Activated naive CD4-positive, alpha-beta T cell treated with Interleukin-2 at 50 U/mL for 16 hours (primary cell): ENCODE results near the gene PPP1CA.

ENCODE experiments used
- DNase-seq: peaks from one replicate; pipeline ENCODE4 v3.0.0-alpha.2; 2020

Gene PPP1CA

GRCh38 chr11:67401495-67402191, at the start of gene PPP1CA:
Gene PPP1CA (minus strand): TSS chr11:67401858. CDS start chr11:67401782, 76 bp downstream.
- peak; percentile 89 for DNase-seq

DNA sequence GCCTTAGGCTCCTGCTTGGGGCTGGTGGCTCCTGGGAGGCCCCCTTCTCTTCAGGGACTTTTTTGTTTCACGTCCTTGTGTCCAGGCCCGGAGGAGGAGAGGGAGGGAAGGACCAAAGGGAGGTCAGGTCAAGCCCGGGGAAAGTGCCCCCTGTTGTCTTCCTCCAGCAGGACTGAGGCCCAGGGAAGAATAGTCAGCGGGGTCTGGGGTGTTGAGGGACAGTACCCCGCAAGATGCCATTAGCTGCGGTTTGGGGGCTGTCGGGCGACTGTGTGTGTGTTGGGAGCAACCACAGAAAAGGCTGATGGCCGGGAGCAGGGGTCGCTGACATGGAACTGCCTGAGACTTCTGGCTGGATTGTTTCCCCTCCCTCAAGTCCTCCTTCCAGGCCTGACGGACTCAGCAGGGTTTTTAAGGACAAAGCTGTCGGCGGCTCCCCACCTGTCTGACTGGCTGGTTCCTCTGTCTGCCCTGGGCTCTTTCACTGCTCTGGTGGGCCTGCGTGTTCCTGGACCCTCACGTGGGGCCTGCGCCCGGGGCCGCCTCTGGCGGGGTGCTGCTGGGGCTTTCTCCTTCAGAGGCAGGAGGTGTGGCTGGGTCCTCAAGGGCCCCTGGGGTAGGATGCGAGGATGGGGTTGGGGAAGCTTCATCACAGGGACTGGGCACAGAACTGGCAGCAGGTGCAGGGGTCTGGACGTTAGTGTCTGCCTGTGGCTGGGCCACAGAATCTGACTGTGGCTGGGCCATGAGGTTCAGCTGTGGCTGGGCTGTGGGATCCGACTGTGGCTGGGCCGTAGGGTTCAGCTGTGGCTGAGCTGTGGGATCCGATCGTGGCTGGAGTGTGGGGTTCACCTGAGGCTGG, 49.4 kb upstream of the PPP1CA start:
- DNase-seq = no peak

DNA sequence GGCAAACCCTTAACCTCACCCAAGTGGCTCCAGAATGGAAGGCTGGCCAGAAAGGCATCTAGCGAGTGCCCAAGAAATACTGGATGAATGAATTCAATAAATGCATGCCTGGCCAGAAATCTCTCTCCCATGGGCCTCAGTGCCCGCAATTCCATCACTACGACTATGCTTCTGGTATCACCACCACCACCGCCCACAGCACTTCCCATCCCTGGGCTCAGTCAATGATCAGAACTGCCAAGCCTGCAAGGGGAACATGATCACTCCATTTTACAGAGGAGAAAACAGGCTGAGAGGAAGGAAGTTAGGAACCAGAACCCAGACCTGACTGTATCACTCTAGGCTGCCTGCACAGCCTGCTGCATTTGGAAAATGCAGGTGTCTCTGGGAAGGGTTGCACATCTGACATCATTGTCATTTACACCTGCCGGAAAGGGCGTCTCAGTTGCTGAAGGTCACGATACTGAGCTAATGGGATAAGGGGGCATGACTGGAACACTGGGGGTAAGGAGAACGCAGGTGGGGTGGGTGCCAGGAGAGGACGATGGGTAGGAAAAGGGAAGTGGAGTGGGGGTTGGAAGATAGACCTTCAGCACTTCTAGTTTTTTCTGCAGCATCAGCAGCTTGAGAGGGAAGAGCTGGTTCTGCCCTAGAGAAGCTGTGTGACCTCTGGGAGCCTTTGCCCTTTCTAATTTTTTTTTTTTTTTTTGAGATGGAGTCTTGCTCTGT, 47.6 kb upstream of the PPP1CA start:
- no peak for DNase-seq

DNA sequence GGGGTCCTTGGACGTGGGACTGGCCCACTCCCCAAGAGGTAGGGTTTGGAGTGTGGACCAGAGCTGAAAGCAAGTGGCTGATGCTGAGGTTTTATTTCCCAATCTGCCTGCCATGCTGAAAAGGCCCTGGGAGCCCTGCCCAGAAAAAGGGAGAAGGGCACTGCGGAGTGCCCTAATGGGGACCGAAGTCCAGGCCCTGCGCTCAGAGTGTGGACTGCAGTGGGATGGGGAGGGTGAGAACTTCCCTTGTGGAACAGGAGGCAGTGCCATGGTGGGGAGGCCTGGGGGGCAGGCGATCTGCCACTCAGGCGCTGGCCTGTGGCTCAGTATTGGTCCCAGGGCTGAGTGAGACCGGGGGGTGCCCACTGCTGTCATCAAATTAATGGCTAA, 46.6 kb upstream of the PPP1CA start:
- no peak for DNase-seq

DNA sequence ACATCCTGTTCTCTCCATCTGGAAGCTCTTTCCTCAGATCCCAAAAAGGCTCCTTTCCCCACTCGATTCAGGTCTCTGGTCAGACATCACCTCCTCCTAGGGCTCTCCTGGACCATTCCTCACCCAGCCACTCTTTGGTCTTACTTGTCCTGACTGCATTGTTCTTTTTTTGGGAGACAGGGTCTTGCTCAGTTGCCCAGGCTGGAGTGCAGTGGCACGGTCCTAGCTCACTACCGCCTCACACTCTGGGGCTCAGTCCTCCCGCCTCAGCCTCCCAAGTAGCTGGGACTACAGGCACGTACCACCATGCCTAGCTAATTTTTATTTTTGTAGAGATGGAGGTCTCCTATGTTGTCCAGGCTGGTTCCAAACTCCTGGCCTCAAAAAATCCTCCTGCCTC, 43.9 kb upstream of the PPP1CA start:
- no peak for DNase-seq

DNA sequence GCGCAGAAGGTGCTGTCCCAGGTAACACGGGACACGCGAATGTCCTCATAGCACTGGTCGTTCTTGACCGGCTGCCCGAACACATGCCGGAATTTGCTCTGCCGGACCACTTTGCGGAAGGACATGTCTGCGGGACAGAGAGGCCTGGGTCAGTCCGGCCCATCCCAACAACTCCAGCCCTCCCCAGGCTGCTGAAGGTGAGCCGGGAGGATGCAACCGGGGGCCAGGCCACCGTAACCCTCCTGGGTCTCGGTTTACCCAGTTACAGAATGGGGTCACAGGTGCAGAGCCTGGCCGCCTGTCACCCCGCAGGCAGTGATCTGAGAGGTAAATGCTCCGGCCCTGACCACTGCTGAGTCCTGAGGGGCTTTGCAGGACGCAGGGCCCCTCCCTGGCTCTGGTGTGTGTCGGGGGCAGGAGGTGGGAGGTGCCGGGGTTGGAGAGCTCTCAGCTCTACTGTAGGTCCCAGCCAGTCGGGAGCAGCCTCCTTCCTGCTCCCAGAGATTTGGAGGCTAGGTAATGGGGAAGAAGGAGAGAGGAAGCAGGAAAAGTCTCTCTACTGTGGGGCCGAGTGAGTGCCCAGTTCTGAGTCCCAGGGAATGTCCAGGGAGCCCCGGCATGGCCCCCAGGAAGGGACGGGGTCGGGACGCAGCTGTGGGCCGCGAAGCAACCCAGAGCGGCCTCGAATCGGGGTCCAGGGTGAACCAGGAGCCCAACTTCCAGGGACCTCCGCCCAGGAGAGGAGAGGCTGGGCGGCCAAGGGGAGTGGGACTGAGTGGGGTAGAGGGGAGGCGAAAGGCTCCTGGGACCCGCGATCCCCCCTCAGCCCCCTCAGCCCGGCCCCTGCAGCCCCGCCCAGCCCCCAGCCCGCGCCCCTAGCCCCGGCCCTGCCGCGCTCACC, 41.1 kb upstream of the PPP1CA start:
- no peak for DNase-seq

DNA sequence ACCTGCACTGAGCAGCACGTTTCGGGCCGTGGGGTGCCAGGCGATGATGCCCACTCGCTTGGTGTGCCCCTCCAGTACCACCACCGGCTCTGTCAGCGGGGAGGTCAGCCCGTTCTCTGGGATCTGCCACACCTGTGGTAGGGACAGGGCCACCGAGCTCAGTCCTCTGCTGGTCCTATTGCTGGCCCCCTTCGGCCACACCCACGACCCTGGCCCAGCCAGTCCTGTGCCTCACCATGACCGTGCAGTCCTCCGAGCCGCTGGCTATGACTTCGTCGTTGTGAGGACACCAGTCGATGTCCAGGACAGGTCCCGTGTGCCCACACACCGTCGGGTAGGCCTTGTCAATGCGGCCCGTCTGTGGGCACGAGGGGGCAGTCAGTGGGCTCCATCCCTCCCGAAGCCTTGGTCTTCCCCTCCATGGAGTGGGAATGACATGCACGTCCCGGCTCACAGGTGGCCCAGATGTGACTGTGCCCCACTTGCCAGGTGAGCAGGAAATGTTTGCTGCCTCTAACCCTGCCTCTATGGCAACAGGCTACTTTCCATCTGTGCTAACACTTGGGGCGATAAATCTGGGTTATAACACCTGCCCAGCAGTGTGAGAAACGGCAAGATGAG, 40.2 kb upstream of the PPP1CA start:
- DNase-seq = no peak

DNA sequence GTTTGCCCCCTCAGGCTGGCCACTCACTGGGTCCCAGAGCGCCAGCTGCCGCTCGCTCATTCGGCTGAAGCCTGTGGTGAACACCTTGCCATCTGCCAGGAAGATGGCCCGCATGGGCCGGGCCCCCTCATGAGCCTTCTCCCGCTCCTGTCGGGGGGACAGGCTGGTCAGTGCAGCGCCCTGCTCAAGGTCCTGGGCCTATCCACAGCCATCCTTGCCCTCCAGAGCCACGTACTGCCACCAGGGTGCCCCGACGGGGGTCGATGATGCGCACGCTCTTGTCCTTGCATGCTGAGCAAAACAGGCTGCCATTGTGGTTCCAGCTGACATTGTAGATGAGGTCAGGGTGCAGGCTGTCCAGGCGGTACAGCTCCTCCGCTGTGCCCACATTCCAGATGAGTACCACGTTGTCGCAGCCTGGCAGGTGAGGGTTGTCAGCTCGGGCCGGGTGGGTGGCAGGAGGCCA, 39.5 kb upstream of the PPP1CA start:
- no peak for DNase-seq

DNA sequence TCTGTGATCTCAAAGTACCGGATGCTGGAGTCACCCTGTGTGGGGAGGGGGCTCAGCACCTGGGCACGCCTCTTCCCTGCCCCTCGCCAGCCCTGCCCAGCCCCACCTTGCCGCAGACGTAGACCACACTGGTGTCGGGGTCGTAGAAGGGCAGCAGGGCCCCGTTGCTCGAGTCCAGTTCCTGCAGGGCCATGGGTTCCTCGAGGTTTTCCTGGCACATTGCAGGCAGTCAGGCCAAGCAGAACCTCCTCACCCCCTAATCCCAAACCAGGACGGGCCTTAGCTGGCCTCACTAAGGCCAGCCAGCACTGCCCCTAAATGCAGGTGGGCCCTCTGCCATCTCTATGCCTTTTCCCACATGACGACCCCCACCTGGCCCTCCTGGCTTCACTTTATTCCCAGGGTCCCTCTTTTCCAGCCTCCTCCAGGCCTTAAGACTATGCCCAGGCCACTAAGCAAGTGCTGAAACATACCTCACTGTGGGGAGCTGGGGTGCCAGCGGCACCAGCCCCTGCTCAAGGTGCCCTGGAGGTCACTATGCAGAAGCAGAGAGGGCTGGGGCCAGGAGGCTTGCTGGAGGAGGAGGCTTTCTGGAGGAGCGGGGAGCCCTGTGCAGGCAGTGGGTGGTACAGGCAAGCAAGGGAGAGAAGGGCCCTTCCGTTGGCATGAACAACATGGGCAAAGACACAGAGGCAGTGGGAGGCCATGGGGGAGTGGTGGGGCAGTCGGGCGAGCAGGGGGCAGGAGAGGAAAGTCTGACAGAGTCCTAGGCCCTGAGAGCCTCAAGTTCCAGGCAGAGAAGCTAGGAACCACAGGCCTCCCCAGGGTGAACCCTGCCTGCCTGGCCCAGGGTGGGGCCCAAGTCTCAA, 38.8 kb upstream of the PPP1CA start:
- no peak for DNase-seq

- peak; percentile 40 for DNase-seq
These were observed 37.9 kb upstream of the PPP1CA start for GRCh38 chr11:67439321-67440228.

DNA sequence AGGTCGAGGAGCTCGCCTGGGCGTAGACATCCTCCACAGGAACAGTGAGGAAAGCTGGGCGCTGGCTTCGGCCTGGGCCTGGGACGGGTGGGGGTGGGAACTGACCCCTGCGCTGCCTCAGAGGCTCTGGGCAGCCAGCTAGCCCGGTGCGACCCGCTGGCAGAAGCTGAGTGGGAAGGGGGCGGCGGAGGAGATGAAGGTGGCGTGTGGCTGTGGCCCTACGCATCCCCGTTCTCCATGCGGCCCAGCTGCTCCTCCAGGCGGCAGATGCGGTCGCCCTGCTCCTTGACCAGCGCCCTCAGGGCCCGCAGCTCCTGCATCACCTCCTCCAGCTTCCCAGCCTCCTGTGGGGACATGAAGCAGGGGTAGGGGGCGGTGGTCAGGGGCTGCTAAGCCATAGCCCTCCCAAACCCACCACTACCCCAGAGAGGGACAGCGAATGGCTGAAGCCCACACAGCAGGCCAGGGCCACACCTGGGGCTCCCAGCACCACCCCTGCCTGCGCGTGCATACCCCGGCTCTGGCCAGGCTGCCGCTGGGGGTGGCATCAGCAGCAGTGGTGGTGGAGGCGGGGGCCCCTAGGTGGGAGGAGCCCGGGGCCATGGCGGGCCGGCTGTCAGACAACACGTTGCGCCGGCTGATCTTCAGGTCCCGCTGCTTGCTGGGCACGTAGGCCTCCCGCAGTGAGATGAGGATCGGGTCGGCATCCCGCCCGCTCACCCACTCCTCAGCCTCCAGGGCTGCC, 36.7 kb upstream of the PPP1CA start:
- peak; percentile 83 for DNase-seq

DNA sequence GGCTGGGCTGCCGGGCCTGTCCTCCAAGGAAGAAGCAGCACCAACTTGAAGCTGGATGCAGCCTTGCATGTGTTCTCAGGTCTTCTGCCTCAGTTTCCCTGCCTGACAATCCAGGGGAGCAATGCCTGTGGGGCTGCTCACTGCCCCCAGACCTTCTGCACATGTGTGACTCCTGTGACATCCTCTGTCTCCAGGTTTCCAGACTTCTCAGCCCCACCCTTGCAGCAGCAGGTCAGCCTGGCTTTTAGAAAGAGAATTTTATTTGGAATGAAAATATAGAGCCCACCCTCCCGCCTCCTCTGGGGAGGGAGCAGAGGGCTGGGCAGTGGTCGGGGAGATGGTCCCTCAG, 36.1 kb upstream of the PPP1CA start:
- DNase-seq = no peak

DNA sequence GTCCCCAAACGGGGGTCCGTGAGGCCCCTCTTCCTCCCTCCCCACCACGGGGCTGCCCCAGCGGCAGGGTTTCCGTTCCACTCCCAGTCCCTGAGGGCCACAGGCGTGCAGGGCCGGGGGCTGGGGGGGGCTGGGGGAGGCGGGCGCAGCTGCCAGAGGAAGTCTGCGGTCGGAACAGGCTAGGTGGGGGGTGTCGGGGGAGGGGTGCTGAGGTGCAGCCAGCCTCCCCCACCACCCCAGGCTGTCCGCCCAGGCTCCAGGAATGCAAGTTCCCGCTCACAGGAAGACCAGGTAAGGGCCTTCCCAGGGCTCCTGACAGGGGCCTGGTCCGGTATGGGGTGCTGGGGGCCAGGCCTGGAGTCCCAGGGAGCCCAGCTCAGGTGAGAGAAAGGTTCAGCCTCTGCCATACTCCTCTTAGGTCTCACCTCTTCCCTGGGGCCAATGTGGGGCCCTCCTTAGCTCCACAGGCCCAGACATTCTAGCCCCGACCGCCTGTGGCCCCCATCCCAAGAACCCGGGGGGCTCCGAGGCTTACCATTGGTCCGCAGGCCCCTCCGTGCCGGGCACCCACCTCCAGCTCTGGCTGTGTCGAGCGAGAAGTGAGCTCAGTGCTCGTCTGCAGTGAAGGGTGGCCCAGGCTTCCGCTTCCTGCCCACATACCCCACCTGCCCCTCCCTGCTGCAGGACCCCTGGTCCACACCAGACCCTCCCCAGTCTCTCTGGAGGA, 35.6 kb upstream of the PPP1CA start, which contains the start of gene PTPRCAP:
Gene PTPRCAP, minus strand, starts transcription at position 601 of the 727 bp plus-strand sequence. Its CDS starts 63 bp downstream, at position 538.
- peak; percentile 68 for DNase-seq

DNA sequence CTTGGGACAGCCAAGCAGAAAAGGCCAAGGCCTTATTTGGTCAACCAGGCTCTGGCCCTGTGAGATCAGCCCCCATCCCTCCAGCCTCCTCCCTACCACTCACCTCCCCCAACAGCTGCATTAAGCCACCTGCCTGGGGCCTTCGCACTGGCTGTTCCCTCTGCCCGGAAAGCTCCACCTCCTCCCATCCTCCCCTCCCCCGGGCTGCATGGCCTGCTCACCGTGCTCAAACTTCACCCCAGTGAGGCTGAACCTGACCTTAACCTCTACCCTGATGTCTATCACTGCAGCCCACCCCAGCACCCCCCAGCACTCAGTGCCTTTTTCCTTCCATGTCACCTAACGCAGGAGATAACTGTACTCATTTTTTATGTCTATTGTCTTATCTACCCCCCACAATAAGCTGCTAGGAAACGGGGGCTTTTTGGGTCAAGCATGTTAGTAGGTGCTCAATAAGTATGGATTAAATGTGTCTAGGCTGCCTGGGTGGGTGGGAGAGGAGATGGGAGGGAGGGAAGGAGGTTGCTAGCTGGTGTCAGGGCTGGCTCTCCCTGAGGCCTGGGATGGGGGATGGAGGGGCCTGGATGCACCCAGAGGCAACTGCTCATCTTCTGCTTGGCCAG, 34.9 kb upstream of the PPP1CA start:
- DNase-seq = peak; percentile 70

DNA sequence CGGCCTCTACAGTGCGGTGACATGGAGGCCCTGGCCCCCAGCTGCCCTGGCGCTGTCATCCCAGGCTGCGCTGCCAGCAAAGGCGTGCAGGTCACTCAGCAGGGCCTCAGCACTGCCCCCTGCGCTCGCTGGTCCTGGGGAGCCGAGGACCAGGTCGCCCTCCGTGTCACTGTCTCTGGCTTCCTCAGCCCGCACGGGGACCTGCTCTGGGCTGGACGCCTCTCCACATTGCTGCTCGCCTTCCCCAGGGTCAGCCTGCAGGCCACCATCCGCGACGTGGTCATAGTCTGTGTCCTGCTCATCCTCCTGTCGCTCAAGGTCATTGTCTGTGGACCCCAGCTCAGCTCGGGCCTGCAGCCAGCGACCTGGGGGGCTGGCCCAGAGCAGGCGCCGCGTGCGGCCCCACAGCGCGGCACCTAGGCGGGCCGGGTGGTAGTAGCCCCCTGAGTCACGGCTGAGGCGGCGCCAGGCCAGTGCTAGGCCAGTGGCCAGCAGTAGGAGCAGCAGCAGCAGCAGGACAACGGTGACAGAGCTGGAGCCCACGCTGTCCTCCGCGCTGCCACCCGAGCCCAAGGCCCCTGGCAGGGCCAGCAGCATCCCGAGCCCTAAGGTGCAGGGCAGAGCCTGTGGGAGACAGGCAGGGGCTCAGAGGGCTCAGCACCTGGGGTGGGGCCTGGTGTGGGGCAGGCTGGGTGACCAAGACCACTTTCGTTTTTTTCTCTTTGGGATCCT, 34.2 kb upstream of the PPP1CA start:
- DNase-seq = no peak

DNA sequence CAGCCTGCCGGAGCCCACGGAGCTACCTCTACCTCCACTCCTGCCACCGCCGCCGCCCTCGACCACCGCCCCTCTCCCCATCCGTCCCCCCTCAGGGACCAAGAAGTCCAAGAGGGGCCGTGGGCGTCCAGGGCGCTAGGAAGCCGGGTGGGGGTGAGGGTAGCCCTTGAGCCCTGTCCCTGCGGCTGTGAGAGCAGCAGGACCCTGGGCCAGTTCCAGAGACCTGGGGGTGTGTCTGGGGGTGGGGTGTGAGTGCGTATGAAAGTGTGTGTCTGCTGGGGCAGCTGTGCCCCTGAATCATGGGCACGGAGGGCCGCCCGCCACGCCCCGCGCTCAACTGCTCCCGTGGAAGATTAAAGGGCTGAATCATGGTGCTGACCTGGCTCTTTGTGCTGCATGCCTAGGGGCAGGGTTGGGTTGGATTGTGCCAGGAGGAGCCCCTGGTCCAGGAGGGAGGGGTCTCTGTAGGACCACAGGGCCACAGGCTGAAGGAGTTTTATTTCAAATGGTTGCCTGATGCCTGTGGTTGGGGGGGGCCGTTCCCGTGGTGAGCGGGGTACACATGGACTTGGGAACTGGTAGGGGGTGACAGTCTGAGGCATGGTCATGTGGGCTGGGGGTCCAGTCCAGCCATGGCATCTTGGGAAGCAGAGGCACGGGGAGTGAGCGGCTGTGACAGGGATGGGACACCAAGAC, 33.5 kb upstream of the PPP1CA start:
- no peak for DNase-seq
